H9 (cell line): Measurements from ENCODE around the gene MED9. TPM values are rescaled to one million over a fixed set of nuclear protein-coding genes. Genes with fewer than 3 reads are reported as not detected.

Experiments used
- DNase-seq: peaks from one replicate; pipeline ENCODE4 v3.0.0-alpha.2; 2017
- H2AFZ ChIP-seq: one replicate; pipeline ENCODE4 v1.6.1; 2013; ENCODE audit warnings: mild to moderate bottlenecking, low read length, control low read depth, moderate library complexity
- H2AK5ac ChIP-seq: 2 replicates; pipeline ENCODE4 v1.6.1; 2013; ENCODE audit warnings: low read length, control low read depth, mixed read lengths; ENCODE audit not compliant: insufficient read length
- H2BK120ac ChIP-seq: one replicate; pipeline ENCODE4 v1.6.1; 2013; ENCODE audit warnings: low read depth, mild to moderate bottlenecking, low read length, control low read depth, inconsistent platforms; ENCODE audit not compliant: poor library complexity, severe bottlenecking
- H2BK12ac ChIP-seq: 2 replicates; pipeline ENCODE4 v1.6.1; 2013; ENCODE audit warnings: low read length, control low read depth, mixed read lengths, low read depth; ENCODE audit not compliant: insufficient read length
- H2BK15ac ChIP-seq: 2 replicates; pipeline ENCODE4 v1.6.1; 2013; ENCODE audit warnings: low read depth, low read length, control low read depth
- H2BK20ac ChIP-seq: one replicate; pipeline ENCODE4 v1.6.1; 2013; ENCODE audit warnings: low read depth, mild to moderate bottlenecking, low read length, control low read depth, inconsistent platforms; ENCODE audit not compliant: poor library complexity, severe bottlenecking
- H2BK5ac ChIP-seq: 2 replicates; pipeline ENCODE4 v1.6.1; 2013; ENCODE audit warnings: low read length, control low read depth, mixed read lengths; ENCODE audit not compliant: insufficient read length
- H3K14ac ChIP-seq: 2 replicates; pipeline ENCODE4 v1.6.1; 2013; ENCODE audit warnings: low read length, control low read depth; ENCODE audit not compliant: insufficient read depth
- H3K18ac ChIP-seq: 2 replicates; pipeline ENCODE4 v1.6.1; 2013; ENCODE audit warnings: low read depth, mild to moderate bottlenecking, mixed read lengths, low read length, control low read depth; ENCODE audit not compliant: insufficient read length
- H3K23ac ChIP-seq: 2 replicates; pipeline ENCODE4 v1.6.1; 2013; ENCODE audit warnings: low read length, control low read depth, mixed read lengths, low read depth; ENCODE audit not compliant: insufficient read length
- H3K23me2 ChIP-seq: 2 replicates; pipeline ENCODE4 v1.6.1; 2013; ENCODE audit warnings: low read depth, mild to moderate bottlenecking, mixed read lengths, low read length, control low read depth; ENCODE audit not compliant: insufficient read length, poor library complexity, severe bottlenecking
- H3K27ac ChIP-seq: 2 replicates; pipeline ENCODE4 v1.5.1; 2013; ENCODE audit warnings: low read length, control low read depth, mixed read lengths, low read depth; ENCODE audit not compliant: insufficient read length
- H3K27me3 ChIP-seq: 2 replicates; pipeline ENCODE4 v1.6.1; 2013; ENCODE audit warnings: low read length, control low read depth, inconsistent platforms; ENCODE audit not compliant: insufficient read depth
- H3K4ac ChIP-seq: 2 replicates; pipeline ENCODE4 v1.6.1; 2013; ENCODE audit warnings: low read depth, mild to moderate bottlenecking, control low read depth, inconsistent platforms, low read length, moderate library complexity
- H3K4me1 ChIP-seq: 2 replicates; pipeline ENCODE4 v1.6.1; 2013; ENCODE audit warnings: low read length, control low read depth, inconsistent platforms; ENCODE audit not compliant: insufficient read depth
- H3K4me2 ChIP-seq: 2 replicates; pipeline ENCODE4 v1.6.1; 2013; ENCODE audit warnings: low read length, control low read depth, mixed read lengths; ENCODE audit not compliant: insufficient read length, insufficient read depth
- H3K56ac ChIP-seq: 2 replicates; pipeline ENCODE4 v1.6.1; 2013; ENCODE audit warnings: low read depth, mild to moderate bottlenecking, mixed read lengths, low read length, control low read depth; ENCODE audit not compliant: insufficient read length
- H3K79me1 ChIP-seq: 2 replicates; pipeline ENCODE4 v1.6.1; 2013; ENCODE audit warnings: low read depth, mild to moderate bottlenecking, moderate library complexity, low read length, control low read depth, inconsistent platforms; ENCODE audit not compliant: insufficient read depth, poor library complexity, severe bottlenecking
- H3K79me2 ChIP-seq: 2 replicates; pipeline ENCODE4 v1.6.1; 2013; ENCODE audit warnings: low read length, control low read depth, inconsistent platforms; ENCODE audit not compliant: insufficient read depth
- H3K9ac ChIP-seq: 2 replicates; pipeline ENCODE4 v1.6.1; 2013; ENCODE audit warnings: low read length, control low read depth, mixed read lengths; ENCODE audit not compliant: insufficient read length; ENCODE audit errors: extremely low read depth
- H3K9me3 ChIP-seq: one replicate; pipeline ENCODE4 v1.6.1; 2013; ENCODE audit warnings: low read depth, low read length, inconsistent platforms; ENCODE audit not compliant: control insufficient read depth
- H3T11ph ChIP-seq: one replicate; pipeline ENCODE4 v1.6.1; 2013; ENCODE audit warnings: mild to moderate bottlenecking, low read length, control low read depth, inconsistent platforms
- H4K20me1 ChIP-seq: one replicate; pipeline ENCODE4 v1.6.1; 2013; ENCODE audit not compliant: control insufficient read depth, insufficient read length, insufficient read depth
- H4K5ac ChIP-seq: 2 replicates; pipeline ENCODE4 v1.6.1; 2013; ENCODE audit warnings: low read depth, mild to moderate bottlenecking, mixed read lengths, low read length, control low read depth; ENCODE audit not compliant: insufficient read length
- H4K8ac ChIP-seq: replicated peaks from 2 replicates; pipeline ENCODE4 v1.6.1; 2013; ENCODE audit warnings: low read length, control low read depth, mixed read lengths, low read depth; ENCODE audit not compliant: insufficient read length
- H4K91ac ChIP-seq: 2 replicates; pipeline ENCODE4 v1.6.1; 2013; ENCODE audit warnings: low read depth, mild to moderate bottlenecking, moderate library complexity, mixed read lengths, low read length, control low read depth; ENCODE audit not compliant: insufficient read length
- H3K27ac Mint-ChIP-seq, 3 experiments: 2 replicates in 2 of 3; 3 replicates in 1 of 3; pipeline ENCODE4 v1.8.0; 2020 to 2021; ENCODE audit warnings: mixed read lengths in 3 of 3, mild to moderate bottlenecking in 1 of 3, moderate library complexity in 1 of 3
- H3K27me3 Mint-ChIP-seq: 2 replicates; pipeline ENCODE4 v1.8.0; 2021; ENCODE audit warnings: low read depth, mild to moderate bottlenecking, moderate library complexity, mixed read lengths
- H3K36me3 Mint-ChIP-seq, 3 experiments: 2 replicates in 2 of 3; 3 replicates in 1 of 3; pipeline ENCODE4 v1.8.0; 2020 to 2021; ENCODE audit warnings: low read depth in 3 of 3, mixed read lengths in 3 of 3; ENCODE audit not compliant: insufficient read depth in 1 of 3
- H3K4me1 Mint-ChIP-seq, 2 experiments: 2 replicates each; pipeline ENCODE4 v1.8.0; 2020; ENCODE audit warnings: mixed read lengths in 2 of 2
- H3K4me3 Mint-ChIP-seq, 2 experiments: 2 replicates in 1 of 2; 3 replicates in 1 of 2; pipeline ENCODE4 v1.8.0; 2020 to 2021; ENCODE audit warnings: mild to moderate bottlenecking in 2 of 2, mixed read lengths in 2 of 2, moderate library complexity in 1 of 2
- H3K9me3 Mint-ChIP-seq, 2 experiments: 2 replicates in 1 of 2; 3 replicates in 1 of 2; pipeline ENCODE4 v1.8.0; 2020; ENCODE audit warnings: mild to moderate bottlenecking in 2 of 2, mixed read lengths in 2 of 2, moderate library complexity in 1 of 2
- WGBS: extraction: QIAGEN DNeasy Blood & Tissue Kit; methylation state at CpG from one replicate; pipeline ENCODE4 v1.1.7; 2013; ENCODE audit warnings: missing lambda C conversion rate, low lambda C conversion rate, mixed read lengths; ENCODE audit not compliant: insufficient read length; ENCODE audit errors: extremely low coverage; 5-methylcytosine and 5-hydroxymethylcytosine counted together
- total RNA-seq: library from RNA; stranded (reverse); gene quantifications from 2 replicates; pipeline ENCODE4 v1.2.1, GENCODE V29; 2021
- TF ChIP-seq, protein P1 (sequence below): fragments of 200-600 bp; sonication (generic); conservative IDR thresholded peaks from 3 replicates; pipeline ENCODE4 v1.8.0; 2021; ENCODE audit warnings: antibody characterized with exemption, mild to moderate bottlenecking

The MED9 gene
- total RNA-seq, 1 experiment from 2014 or later, result 20.0 TPM

DNA sequence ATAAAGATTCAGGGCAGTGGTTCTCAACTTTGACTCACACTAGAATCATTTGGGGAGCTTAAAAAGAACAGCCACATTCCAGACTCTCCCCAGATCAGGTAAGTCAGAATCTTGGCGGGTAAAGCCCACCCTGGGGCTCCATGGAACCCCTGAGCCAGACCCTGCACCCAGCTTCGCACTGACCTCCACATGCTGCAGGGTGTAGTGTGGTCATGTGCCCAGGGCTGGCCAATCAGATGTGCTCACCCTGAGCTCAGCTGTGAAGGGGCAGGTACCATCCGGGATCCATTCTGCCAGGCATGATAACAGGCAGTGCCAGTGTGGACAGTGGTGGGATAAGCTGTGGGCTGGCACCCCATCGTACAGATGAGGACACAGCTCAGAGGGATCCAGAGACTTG lies 28.1 kb upstream of the MED9 start:
- no peaks in the 10 kb centered on the region for H4K20me1 ChIP-seq
- no peak overlapping the region for H3K27ac ChIP-seq
- no peak overlapping the region for H3K56ac ChIP-seq
- Mint-ChIP-seq H3K27me3 (peaks cover 27% of the 10 kb centered on the region), H3K27ac (no peak overlapping the region), H3K4me1 (peaks cover 18 to 20% of the 10 kb centered on the region in 2 experiments), H3K4me3 (no peak overlapping the region), H3K9me3 (peaks cover 0 to 4% of the 10 kb centered on the region in 2 experiments; a peak in 2 of 5 replicates), H3K36me3 (no peaks in the 10 kb centered on the region)
- WGBS, result no CpG with 5 or more reads among the region's 4 CpGs
- no peaks in the 10 kb centered on the region; the same call in 1 of the 2 replicates for H3K4me1 ChIP-seq
- no peak overlapping the region for H4K5ac ChIP-seq
- no peaks in the 10 kb centered on the region for H3K9me3 ChIP-seq
- H2BK5ac ChIP-seq, result no peak overlapping the region
- H2BK120ac ChIP-seq, result no peak overlapping the region
- no peak overlapping the region for H2AFZ ChIP-seq
- no peak overlapping the region for H3T11ph ChIP-seq
- H3K9ac ChIP-seq, result no peak overlapping the region
- no peak overlapping the region for H3K23ac ChIP-seq
- H4K91ac ChIP-seq, result no peak overlapping the region
- H2AK5ac ChIP-seq, result no peak overlapping the region
- H3K79me2 ChIP-seq, result no peaks in the 10 kb centered on the region
- H2BK20ac ChIP-seq, result no peak overlapping the region
- no peak overlapping the region for H3K4me2 ChIP-seq
- no peak overlapping the region for H3K18ac ChIP-seq
- no peak overlapping the region for H3K14ac ChIP-seq
- no peak overlapping the region for H2BK15ac ChIP-seq
- no peaks in the 10 kb centered on the region for H3K27me3 ChIP-seq
- no peak for DNase-seq
- TF ChIP-seq, protein P1, sequence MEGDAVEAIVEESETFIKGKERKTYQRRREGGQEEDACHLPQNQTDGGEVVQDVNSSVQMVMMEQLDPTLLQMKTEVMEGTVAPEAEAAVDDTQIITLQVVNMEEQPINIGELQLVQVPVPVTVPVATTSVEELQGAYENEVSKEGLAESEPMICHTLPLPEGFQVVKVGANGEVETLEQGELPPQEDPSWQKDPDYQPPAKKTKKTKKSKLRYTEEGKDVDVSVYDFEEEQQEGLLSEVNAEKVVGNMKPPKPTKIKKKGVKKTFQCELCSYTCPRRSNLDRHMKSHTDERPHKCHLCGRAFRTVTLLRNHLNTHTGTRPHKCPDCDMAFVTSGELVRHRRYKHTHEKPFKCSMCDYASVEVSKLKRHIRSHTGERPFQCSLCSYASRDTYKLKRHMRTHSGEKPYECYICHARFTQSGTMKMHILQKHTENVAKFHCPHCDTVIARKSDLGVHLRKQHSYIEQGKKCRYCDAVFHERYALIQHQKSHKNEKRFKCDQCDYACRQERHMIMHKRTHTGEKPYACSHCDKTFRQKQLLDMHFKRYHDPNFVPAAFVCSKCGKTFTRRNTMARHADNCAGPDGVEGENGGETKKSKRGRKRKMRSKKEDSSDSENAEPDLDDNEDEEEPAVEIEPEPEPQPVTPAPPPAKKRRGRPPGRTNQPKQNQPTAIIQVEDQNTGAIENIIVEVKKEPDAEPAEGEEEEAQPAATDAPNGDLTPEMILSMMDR, result no peak
- no peak overlapping the region for H2BK12ac ChIP-seq
- no peaks in the 10 kb centered on the region for H3K23me2 ChIP-seq
- H3K79me1 ChIP-seq, result no peaks in the 10 kb centered on the region
- H3K4ac ChIP-seq, result no peak overlapping the region
- no peak overlapping the region for H4K8ac ChIP-seq
